BJ (cell line): Measurements from ENCODE around the gene CRMP1. TPM values are rescaled to one million over a fixed set of nuclear protein-coding genes. Genes with fewer than 3 reads are reported as not detected.

ENCODE experiments used
- CTCF ChIA-PET: fragments of 350-600 bp; formaldehyde crosslinking; extraction: SDS; loops from one replicate; lab custom pipeline; 2021; ENCODE audit warnings: antibody characterized with exemption, inconsistent platforms; lab: Yijun Ruan, JAX
- POLR2A ChIA-PET: fragments of 300-600 bp; sonication (Branson Sonifier 250); formaldehyde crosslinking; extraction: SDS; loops from one replicate; lab custom pipeline; 2021; ENCODE audit warnings: antibody characterized with exemption; lab: Charles Lee
- DNase-seq: peaks from one replicate; pipeline ENCODE4 v3.0.0-alpha.2; 2011; ENCODE audit warnings: low read depth
- H3K27me3 ChIP-seq: 2 replicates; pipeline ENCODE4 v1.6.0; 2011; ENCODE audit warnings: low read length; ENCODE audit not compliant: control insufficient read depth, insufficient read depth
- H3K36me3 ChIP-seq: 2 replicates; pipeline ENCODE4 v1.5.1; 2011; ENCODE audit warnings: low read length; ENCODE audit not compliant: control insufficient read depth, insufficient read depth
- H3K4me3 ChIP-seq: 2 replicates; pipeline ENCODE4 v1.5.1; 2011; ENCODE audit warnings: low read depth, mild to moderate bottlenecking, control low read depth, low read length
- CTCF ChIP-seq: IDR thresholded peaks from 2 replicates; pipeline ENCODE4 v1.5.1; 2011; ENCODE audit warnings: low read depth, mild to moderate bottlenecking, control low read depth, inconsistent platforms, low read length, moderate library complexity; ENCODE audit not compliant: insufficient read depth
- polyA plus RNA-seq: library from polyadenylated mRNA; depleted of rRNA; stranded (reverse); fragments of >200 nt; gene quantifications from 2 replicates; pipeline ENCODE4 v1.2.3, GENCODE V29; 2011

The CRMP1 gene
- polyA plus RNA-seq, 1 experiment, result 0.09 TPM

DNA sequence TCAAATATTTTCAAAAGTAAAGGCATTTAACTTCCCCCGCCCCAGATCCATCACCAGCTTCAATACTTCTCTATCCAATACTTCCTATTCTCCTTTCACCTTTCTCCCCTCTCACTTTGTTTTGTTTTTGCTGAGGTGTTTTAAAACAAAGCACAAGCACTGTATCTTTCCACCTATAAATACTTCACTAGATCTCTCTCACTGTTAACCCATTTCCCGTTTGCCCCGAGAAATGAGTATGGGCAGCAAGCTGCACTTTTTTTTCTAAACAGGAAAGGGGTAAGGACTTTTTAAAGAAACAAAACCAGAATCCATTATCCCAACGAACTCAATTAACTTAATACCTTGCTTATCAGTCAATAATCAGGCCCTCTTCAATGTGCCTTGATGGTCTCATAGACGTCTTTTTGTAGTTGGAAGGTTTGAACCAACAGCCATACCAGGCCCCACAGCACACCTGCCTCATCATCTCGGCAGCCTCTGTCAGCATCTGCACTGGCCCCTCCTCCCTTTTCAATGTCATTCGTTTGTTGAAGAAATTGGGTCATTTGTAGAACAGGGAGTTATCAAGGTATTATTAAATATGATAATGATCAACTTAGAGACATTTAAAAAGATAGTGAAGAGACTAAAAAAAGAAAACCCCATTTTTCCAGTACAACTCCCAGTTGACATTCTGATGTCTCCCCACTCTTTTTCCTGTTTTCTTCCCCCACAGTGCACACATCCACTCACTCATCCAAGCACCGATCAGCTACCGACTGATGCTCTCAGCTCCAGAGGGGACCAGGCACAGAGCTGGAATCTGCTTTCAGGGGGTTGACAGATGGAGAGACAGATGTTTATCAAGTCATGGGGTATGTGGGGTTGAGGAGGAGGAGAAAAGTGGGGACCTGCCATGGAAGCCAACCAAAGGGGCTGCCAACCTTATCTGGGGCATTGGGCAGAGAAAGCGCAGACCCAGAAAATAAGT is 25.8 kb downstream of the CRMP1 start:
- peaks cover 4% of the 10 kb centered on the region; the same call in 1 of the 2 replicates for H3K27me3 ChIP-seq
- POLR2A ChIA-PET, result no interaction called here
- TF ChIP-seq CTCF, result no peak
- H3K4me3 ChIP-seq, result no peak overlapping the region
- DNase-seq, result no peak
- CTCF ChIA-PET, result interaction anchor here (0.6 kb wide), 1 partner anchor 45 kb away, joined by 3 read pairs; no protein-coding TSS in a partner anchor
- H3K36me3 ChIP-seq, result no peaks in the 10 kb centered on the region

DNA sequence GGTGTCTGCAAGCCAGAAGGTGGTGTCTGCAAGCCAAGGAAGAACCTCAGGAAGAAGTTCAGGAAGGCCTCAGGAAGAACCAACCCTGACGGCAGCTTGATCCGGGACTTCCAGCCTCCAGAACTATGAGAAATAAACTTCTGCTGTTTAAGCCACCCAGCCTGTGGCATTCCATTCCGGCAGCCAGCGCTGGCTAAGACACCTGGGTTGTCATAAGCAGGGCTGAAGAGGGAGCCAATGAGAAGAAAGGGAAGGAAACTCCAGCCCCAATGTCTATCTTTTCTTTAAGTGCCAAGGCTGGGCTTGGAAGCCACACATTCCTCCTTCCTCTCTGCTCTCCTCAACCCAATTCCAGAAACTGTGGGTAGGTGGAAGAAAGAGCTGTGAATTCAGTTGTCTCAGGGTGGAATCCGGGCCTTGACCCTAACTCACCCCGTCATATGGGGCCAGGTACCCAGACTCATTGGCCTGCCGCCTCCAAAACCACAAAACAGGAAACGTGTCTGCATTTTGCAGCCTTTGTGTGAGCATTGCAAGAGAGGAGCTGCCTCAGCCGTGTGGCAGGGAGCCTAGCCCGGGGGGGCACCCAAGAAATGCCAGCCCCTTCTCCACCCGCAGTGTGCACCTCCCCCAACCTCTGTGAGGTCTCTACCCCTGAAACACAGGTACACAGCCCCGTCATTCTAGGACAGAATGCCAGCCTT is 26.8 kb downstream of the CRMP1 start:
- H3K36me3 ChIP-seq, result no peaks in the 10 kb centered on the region
- ChIA-PET CTCF (no interaction called here), POLR2A (no interaction called here)
- no peak for DNase-seq
- peaks cover 4% of the 10 kb centered on the region; the same call in 1 of the 2 replicates for H3K27me3 ChIP-seq
- no peak for TF ChIP-seq CTCF
- H3K4me3 ChIP-seq, result no peak overlapping the region

DNA sequence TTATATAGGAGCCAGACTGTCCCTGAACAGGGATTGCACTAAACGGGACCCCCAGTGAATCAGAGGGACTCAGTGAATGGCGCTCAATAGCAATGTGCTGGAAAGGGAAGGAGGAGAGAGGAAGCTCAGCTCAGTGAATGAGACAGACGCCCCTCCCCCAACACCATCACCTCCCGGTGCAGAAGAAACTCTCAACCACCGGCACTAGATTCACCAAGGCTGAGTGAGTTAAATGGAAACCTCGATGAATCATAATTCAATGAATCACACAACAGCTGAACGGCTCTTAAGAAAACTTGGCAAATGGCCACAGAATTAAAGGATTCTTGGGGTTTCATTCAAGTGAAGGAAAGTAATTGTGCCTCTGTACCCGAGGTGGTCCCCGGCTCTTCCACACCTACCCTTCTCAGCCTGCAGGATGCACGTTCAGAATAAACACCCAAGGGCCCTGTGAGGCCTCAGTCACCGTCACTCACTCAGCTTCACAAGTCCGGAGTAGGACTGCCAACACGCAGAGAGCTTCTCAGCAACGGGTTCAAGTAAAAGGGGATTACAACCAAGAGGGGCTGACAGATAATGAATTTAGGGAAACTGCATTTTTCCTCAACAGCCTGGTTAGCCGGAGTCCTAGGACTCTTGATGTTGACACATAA is 29.3 kb downstream of the CRMP1 start:
- ChIA-PET CTCF (interaction anchor here (1.1 kb wide), 1 partner anchor 134 kb away, joined by 3 read pairs; no protein-coding TSS in a partner anchor), POLR2A (no interaction called here)
- Histone ChIP-seq H3K27me3 (peaks cover 4% of the 10 kb centered on the region; the same call in 1 of the 2 replicates), H3K36me3 (no peaks in the 10 kb centered on the region), H3K4me3 (no peak overlapping the region)
- TF ChIP-seq CTCF, result no peak
- DNase-seq, result peak; percentile 15

DNA sequence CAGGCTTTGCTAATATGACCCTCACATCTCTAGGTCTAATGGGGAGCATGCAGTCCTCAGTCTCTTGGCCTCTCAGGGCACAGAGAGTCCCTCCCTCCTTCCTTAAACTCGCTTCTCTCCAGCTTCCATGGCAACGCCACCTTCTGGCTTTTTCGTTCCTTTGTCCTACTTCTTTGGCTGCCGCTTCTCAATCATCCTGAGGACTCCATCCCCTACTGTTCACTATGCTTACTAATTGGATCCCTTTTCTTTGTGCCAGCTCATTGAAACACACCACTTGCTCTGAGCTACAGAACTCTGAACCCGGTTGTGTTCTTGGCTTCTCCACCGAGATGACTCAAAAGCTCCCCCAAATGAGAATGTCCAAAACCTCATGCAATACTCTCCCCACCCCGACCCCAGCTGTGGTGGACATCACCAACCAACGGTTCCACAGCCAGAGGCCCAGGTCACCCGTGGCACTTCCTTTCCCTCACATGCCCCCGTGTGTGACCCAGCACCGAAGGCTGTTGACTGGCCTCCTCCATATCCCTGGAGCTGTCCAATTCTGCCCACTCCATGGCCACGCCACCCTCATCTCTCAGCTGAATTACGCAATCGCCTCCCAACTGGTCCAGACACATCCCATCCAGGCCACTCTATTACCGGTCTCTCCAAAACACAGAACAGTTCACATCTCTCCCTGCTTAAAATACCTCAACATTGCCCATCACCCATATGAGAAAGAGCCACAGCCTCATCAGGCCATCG is 34.7 kb downstream of the CRMP1 start:
- ChIA-PET POLR2A (no interaction called here), CTCF (no interaction called here)
- TF ChIP-seq CTCF, result no peak
- Histone ChIP-seq H3K4me3 (no peak overlapping the region), H3K36me3 (no peaks in the 10 kb centered on the region), H3K27me3 (no peaks in the 10 kb centered on the region)
- DNase-seq, result no peak
